ENCODE measurements around the gene GPR84.
A peak's percentile ranks its signal among the peaks of the same experiment; 100 is the strongest.
"Not testable (repeated sequence)": the region's sequence is repeated elsewhere in the genome, so short reads cannot be mapped to it uniquely, and the experiment has no call there.

GPR84 gene

DNA sequence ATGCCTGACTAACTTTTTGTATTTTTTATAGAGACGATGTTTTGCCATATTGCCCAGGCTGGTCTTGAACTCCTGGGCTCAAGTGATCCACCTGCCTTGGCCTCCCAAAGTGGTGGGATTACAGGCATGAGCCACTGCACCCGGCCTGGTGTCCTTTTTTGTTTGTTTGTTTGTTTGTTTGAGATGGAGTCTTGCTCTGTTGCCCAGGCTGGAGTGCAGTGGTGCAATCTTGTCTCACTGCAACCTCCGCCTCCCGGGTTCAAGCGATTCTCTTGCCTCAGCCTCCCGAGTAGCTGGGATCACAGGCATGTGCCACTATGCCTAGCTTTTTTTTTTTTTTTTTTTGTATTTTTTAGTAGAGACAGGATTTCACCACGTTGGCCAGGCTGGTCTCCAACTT, 10.0 kb downstream of the GPR84 start:
- FAIRE-seq: not testable (repeated sequence)

DNA sequence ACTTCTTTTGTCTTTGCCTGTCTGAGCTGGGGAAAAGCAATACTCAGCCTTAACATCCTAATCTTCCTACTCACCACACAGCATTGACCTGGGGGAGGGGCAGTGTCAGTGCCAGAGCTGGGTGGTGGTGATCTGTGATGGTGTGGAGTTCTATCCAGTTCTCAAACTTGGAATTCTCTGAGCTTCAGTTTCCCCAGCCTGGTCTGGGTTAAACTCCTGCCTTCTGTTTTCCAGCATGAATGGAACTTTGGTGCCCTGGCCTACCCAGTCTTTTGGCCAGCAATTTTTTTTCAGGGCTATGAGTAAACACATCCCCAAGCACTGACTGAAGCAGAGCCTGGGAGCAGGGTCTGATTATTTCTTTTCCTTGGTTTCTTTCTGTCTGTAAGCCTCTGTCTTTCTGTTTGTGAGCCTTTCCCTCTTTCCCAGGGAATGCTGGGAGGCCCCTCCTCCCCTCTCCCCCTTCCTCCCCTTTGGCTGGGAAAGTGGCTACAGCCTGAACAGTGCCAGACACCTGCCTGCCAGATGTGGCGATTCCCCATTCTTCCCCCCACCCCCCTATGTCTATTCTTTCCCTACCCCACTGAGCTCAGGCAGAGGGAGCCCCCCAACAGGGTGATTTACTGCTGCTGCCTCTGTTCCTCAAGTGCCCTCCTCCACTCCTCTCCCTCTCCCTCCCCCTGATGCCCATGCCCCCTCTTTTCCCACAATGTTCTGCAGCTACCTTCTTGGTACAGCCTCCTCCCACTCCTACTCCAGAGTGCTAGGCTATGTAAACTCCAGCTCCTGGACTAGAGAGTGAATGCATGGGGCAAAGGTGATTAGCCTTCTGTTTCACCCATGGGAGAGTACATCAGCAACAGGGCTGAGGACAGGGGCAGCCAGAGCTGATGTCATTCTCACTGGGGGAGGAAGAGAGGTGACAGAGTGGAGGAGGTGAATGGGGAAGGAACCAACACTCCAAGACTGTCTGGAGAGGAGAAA, 11.1 kb downstream of the GPR84 start:
- no peak for FAIRE-seq

GRCh38 chr12:54352022-54352531, 12.2 kb downstream of the GPR84 start:
- FAIRE-seq: no peak

- no peak for FAIRE-seq
These were observed 12.9 kb downstream of the GPR84 start for GRCh38 chr12:54351341-54351740.

GRCh38 chr12:54350743-54351142, 13.5 kb downstream of the GPR84 start:
- no peak for FAIRE-seq

DNA sequence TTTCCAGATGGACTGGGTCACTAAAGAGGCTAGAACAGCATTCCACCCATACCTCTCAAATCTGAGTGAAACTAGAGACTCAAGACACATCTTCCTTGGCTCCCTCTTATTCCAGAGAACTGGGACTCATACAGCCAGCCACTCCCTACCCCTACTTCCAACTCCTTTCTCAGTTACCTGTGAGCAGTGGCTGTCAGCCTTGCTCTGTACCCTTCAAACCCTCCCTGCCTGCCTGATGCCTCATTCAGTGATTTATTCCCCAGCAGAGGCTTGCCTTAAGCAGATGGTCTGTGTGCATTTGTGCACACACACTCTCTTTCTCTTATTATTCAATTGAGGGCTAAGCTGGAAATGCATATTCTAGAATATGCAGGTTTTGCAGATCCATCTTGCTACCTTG, 14.6 kb downstream of the GPR84 start:
- FAIRE-seq: no peak

GRCh38 chr12:54349036-54349435, 15.2 kb downstream of the GPR84 start:
- FAIRE-seq: no peak

DNA sequence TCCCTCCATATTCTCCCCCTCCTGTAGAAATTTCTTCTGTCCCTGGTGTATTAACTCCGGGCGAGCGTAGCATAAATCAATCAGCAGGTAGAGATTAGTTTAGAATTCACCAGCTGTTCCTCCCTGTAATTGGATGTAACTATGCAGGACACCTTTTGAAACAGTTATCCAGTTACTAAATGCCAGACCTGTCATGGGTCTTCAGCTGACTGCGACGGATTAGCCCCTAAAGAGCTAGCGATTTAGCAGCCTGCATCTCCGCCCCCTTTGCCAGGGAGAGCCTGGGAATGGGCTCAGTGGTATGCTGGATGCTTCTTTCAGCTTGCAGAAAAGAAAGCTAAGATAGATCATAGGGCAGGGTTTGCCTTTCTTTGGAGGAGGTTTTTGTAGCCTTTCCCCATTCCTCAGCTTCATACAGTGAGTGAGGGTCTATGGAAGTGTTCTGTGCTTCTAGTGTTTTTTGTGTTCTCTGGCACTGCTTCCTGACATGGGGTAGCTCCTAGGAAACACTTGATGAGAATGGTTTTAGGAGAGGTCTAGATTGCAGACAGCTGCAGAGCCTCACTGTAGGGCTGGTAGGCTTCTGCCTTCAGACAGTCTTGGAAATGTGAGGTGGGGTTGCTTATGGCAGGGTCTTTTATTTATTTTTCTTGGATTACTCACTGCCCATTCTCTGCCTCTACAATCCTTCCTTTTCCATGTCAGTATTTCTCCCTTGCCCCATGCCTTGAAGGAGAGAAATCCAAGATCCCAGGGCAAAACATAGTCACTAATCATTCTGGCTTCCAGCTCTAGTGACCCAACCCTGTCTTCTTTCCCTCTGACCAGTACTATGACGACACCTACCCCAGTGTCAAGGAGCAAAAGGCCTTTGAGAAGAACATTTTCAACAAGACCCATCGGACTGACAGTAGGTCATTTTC, 22.6 kb downstream of the GPR84 start:
- no peak for FAIRE-seq

- FAIRE-seq: no peak
These were observed 23.4 kb downstream of the GPR84 start for GRCh38 chr12:54340846-54341245.

GRCh38 chr12:54338698-54339296, 25.5 kb downstream of the GPR84 start:
- FAIRE-seq: no peak

- no peak for FAIRE-seq
These were observed 26.2 kb downstream of the GPR84 start for GRCh38 chr12:54337854-54338650.

DNA sequence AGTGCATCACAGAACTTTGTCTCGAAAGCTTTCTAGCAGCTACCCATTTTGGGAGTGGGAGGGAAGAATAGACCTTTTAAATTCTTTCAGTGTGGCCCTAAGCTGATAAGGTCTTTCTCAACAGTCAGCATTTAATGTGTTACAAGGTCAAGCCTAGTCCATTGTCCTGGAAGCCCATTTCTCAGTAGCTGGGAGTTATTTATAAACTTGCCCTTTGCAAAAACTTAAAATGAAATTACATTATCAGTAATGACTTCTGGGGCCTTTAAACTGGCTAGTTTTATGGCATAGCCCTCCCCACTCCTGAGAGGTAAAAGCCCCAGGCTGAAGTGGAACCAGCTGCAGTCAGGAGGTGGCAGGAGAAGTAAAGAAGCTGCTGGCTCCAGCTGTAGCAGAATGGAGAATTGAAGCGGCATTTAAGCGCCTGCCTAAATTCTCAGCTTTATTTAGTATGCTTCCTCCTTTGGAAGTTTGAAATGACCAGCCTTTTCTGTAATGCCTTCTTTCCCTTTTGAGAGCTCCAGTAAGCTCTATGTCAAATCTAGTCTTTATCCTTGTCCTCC, 26.9 kb downstream of the GPR84 start:
- FAIRE-seq: no peak

DNA sequence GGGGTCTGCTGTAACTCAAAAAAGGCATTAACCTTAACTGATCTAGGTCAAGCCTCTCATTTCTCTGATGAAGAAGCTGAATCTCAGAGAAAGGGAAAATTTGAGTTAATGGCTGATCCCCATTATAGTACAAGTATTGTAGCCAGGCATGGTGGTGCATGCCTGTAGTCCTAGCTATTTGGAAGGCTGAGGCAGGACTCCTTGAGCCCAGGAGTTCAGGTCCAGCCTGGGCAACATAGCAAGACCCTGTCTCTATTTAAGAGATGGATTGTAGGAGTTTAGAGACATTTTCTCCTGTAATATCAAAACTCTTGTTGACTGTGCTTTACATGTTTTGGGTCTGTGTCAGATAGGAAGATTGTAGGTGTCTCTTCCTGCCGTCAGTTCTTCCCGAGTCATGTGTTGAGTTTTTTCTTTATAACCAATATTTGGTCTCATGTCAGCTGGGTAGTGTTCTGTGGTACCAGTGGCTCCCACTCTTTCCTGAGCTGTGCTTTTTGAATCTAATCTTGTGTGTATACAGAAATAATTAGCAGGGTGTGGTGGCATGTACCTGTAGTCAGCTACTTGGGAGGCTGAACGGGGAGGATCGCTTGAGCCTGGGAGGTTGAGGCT, 30.8 kb downstream of the GPR84 start:
- no peak for FAIRE-seq

DNA sequence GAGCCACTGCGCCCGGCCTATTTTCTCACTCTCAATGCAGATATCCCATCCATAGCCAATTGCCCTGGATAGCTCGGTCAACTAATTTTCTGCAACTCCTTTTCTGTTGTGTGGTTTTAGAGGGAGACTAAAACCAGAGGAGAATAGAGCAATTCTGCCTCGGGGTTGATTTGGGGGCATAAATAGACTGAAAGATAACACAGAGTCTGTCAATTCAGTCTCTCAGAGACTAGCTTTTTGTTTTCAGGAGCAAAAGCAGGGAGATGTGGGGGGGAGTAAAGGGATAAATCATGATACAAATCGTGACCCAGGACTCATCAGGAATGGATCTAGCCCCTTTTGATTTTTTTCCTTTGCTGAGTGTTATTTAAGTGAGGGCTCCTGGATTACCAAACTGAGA, 32.8 kb downstream of the GPR84 start:
- no peak for FAIRE-seq

DNA sequence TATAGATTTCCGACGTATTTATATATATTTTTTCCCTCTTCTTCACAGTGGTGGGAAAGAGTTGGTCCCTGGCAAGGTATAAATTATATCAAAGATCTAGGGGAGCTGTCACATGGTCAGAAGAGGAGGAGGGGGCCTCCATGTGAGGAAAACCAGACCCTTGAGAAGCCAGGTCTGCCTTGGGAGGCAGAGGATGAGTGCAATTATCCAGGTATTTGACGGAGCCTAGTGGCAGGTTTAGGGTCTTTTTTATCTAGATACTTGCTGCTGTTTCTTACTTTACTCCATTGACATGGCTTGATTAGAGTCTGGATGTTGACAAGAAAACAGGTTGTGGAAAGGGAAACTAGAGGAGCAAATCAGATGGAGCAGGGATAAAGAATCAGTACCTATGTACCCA, 33.8 kb downstream of the GPR84 start:
- FAIRE-seq: no peak

- no peak for FAIRE-seq
These were observed 34.5 kb downstream of the GPR84 start for GRCh38 chr12:54329759-54330158.

DNA sequence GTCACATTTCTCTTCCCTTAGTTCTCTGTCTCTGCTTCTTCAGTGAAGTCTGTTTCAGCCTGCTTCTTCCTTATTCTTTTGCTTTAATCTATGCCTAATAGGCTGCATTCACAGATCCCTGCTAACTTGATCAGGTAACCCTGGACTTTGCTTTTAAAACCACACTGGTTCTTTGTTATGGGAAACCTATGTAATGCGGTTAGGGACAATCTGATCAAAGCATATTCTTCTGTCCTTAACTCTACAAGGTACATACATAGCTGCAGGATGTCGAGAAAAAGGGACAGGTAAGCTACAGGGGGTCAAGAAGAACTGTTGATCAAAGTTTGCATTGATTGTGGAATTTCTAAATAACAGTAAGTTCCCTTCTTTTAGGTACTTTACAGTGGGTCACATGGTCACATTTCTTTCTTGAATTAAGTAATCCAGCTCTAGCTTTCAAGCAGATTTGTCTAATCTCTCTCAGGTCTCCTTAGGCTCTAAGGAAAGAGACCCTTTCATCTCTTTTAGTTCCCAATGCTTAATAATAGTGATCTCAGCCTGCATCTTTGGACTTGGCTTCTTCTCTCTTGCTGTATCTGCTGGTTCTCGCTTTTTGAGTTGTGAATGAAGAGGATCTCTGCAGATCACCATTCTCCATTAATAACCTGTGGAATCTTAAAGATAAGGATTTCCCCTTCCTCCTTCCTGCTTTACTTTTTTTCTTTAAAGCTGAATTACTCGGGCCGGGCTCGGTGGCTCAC, 35.5 kb downstream of the GPR84 start:
- FAIRE-seq: no peak

DNA sequence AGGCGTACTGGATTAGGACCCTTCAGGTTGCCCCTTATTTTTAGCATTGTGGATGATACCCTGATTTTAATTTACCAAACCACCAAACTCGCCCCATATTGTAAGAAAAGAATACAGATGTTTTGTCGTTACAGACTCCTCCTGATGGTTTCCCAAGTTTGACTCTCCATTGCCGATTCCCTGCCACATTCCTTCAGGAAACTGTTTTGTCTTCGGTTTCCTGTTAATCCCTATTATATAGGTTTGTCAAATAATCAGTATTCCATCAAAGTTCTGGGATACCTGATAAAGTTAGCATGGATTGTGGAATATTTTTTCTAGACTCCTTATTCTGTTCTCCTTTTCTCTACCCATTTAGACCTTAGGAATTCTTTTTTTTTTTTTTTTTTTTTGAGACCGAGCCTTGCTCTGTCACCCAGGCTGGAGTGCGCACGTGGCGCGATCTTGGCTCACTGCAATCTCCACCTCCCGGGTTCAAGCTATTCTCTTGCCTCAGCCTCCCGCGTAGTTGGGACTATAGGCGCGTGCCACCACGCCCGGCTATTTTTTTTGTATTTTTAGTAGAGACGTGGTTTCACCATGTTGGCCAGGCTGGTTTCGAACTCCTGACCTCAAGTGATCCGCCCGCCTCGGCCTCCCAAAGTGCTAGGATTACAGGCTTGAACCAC, 38.7 kb downstream of the GPR84 start:
- not testable (repeated sequence) for FAIRE-seq

DNA sequence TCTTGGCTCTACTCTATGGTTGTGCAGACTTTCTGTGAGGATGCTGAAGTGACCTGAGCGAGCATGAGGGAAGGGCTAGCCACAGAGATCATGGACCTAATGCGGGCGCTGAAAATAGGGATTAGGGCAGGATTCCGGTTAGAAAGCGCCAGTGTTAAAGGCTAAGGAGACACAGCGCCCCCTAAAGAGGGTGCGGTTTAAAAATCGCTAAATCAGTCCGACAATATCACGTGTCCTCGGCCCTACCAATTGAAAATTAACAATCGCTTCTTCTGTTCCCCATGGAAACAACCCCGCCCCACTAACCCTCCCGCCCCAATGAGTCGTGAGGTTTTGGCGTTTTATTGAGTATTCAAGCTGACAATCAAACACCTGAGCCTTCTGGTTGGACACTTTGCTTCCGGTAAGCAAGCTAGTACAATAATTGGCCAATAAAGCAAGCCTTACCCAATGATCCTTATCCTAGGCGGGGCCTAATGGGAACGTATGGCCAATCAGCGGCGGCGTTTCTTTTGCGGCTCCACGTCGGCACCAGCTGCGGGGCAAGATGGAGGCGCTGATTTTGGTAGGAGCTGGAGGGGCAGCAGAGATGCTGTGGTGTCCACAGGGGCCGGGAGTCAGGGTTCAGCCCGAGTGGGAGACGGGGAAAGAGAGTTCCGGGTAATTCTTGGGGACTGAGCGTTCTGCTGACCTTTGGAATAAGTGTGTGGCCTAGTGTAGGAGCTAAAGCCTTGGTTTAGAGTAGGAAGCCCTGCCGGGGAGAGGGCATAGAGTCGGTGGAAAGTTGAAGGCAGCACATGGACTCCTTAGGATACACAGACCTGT, 39.5 kb downstream of the GPR84 start, which contains the start of gene COPZ1:
COPZ1 (plus strand) TSS at position 515 of the 825 bp plus-strand sequence; CDS start at position 548, 33 bp downstream.
- peak; percentile 98 for FAIRE-seq

Measured in A204.1 (cell line).